ENCODE data around the gene VAPA.

Gene VAPA

GRCh38 chr18:10008006-10008647, 94.3 kb downstream of the VAPA start:
- FAIRE-seq, result no peak

Data from G401.6 (cell line).